Astrocyte of the cerebellum (primary cell): Measurements from ENCODE around the gene NYAP1.
"Not testable (repeated sequence)": the region's sequence is repeated elsewhere in the genome, so short reads cannot be mapped to it uniquely, and the experiment has no call there.

Source experiments
- DNase-seq: peaks from one replicate; pipeline ENCODE4 v3.0.0-alpha.2; 2011; ENCODE audit warnings: low read depth
- H3K4me3 ChIP-seq: 2 replicates; pipeline ENCODE4 v1.5.1; 2011; ENCODE audit warnings: mild to moderate bottlenecking, low read depth, low read length, moderate library complexity
- in situ Hi-C: cut with HindIII; loops from 2 replicates; pipeline ENCODE4 v1.10.0; 2017; ENCODE audit warnings: low sequenced_read_pairs
- TF ChIP-seq, protein P1 (sequence below): IDR thresholded peaks from 2 replicates; pipeline ENCODE4 v1.5.1; 2012; ENCODE audit warnings: low read length, low read depth, moderate library complexity, mild to moderate bottlenecking; ENCODE audit errors: missing control alignments

Gene NYAP1

DNA sequence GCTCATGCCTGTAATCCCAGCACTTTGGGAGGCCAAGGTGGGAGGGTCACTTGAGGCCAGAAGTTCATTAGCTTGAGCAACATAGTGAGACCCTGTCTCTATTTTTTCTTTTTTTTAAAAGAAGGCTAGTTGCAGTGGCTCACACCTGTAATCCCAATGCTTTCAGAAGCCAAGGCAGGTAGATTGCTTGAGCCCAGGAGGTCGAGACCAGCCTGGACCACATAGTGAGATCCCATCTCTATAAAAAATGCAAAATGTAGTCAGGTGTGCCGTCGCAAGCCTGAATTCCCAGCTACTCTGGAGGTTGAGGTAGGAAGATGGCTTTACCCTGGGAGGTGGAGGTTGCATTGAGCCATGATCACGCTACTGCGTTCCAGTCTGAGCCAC lies 7.5 kb downstream of the NYAP1 start:
- DNase-seq = no peak
- TF ChIP-seq, protein P1, sequence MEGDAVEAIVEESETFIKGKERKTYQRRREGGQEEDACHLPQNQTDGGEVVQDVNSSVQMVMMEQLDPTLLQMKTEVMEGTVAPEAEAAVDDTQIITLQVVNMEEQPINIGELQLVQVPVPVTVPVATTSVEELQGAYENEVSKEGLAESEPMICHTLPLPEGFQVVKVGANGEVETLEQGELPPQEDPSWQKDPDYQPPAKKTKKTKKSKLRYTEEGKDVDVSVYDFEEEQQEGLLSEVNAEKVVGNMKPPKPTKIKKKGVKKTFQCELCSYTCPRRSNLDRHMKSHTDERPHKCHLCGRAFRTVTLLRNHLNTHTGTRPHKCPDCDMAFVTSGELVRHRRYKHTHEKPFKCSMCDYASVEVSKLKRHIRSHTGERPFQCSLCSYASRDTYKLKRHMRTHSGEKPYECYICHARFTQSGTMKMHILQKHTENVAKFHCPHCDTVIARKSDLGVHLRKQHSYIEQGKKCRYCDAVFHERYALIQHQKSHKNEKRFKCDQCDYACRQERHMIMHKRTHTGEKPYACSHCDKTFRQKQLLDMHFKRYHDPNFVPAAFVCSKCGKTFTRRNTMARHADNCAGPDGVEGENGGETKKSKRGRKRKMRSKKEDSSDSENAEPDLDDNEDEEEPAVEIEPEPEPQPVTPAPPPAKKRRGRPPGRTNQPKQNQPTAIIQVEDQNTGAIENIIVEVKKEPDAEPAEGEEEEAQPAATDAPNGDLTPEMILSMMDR = no peak
- in situ Hi-C loops = no loop called here
- H3K4me3 ChIP-seq = no peak overlapping the region

DNA sequence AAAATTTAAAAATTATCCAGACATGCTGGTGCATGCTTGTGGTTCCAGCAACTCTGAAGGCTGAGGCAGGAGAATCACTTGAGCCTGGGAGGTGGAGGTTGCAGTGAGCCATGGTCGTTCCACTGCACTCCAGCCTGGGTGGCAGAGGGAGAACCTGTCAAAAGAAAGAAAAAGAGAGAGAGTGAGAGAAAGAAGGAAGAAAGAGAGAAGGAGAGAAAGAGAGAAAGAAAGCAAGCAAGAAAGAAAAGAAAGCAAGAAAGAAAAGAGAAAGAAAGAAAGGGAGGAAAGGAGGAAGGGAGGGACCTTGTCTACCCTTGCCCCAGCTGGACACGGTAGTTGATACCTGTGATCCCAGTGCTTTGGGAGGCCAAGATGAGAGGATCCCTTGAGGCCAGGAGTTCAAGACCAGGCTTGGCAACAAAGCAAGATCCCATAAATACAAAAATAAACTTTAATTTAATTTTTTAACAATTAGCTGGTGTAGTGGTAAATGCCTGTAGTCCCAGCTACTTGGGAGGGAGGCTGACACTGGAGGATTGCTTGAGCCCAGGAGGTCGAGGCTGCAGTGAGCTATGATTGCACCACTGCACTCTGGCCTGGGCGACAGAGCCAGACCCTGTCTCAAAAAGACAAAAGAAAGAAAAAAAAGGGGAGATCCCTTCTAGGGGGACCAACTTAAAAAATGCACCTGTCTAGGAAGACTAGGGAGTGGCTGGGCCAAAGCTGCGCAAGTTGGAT lies 9.2 kb downstream of the NYAP1 start:
- in situ Hi-C loops = no loop called here
- no peak overlapping the region for H3K4me3 ChIP-seq
- DNase-seq = no peak
- TF ChIP-seq, protein P1 = no peak

DNA sequence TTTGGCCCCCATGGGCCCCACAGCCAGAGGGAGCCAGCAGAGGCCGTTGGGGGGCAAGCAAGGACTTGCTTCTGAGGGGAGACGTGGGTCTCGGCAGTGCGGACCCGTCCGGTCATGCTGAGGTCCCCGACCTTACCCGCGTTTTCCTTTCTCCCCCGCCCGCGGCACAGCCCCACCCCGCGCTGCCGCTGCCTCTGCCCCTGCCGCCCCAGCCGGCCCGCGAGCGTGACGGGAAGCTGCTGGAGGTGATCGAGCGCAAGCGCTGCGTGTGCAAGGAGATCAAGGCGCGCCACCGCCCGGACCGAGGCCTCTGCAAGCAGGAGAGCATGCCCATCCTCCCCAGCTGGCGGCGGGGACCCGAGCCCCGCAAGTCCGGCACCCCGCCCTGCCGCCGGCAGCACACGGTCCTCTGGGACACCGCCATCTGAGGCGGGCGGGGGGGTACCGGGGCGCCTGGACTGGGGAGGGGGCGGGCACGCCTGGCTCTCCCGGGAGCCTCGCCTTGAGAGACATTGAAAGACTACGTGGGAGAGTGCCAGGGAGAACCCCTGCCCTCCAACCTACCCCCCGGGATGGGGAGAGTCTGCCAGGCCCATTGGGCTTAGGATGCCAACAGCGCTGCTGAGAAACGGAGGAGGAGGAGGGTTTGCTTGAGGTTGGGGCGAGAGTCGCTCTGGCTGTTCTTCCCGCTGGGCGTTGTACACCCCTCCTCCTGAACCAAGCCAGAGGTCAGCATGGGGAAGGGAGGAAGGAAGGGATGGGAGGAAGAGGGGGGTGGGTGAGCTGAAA lies 9.9 kb downstream of the NYAP1 start:
- TF ChIP-seq, protein P1 = no peak
- DNase-seq = no peak
- peak overlapping the region; percentile 7 for H3K4me3 ChIP-seq
- in situ Hi-C loops = no loop called here

DNA sequence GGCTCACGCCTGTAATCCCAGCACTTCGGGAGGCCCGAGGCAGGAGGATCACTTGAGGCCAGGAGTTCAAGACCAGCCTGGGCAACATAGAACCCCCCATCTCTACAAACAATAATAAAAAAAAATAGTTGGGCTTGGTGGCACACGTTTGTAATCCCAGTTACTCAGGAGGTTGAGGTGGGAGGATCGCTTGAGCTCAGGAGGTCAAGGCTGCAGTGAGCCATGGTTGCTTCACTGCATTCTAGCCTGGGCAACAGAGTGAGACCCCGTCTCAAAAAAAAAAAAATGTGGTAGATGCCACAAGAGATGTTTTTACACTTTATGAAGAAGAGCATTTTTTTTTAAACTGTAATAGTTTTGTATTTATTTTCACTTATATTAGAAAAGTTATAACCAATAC lies 12.8 kb downstream of the NYAP1 start:
- TF ChIP-seq, protein P1 = no peak
- DNase-seq = no peak
- H3K4me3 ChIP-seq = no peak overlapping the region
- in situ Hi-C loops = no loop called here

DNA sequence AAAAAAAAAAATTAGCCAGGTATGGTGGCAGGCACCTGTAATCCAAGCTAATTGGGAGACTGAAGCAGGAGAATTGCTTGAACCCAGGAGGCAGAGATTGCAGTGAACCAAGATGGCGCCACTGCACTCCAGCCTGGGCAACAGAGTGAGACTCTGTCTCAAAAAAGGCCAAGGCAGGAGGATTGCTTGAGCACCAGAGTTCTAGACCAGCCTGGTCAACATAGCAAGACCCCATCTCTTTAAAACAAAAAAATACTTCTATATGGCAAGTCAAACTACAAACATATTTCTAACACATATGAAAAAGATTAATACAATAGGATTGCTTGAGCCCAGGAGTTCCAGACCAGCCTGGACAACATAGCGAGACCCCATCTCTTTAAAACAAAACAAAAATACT lies 17.0 kb downstream of the NYAP1 start:
- in situ Hi-C loops, H3K4me3 ChIP-seq, DNase-seq: not testable (repeated sequence)

DNA sequence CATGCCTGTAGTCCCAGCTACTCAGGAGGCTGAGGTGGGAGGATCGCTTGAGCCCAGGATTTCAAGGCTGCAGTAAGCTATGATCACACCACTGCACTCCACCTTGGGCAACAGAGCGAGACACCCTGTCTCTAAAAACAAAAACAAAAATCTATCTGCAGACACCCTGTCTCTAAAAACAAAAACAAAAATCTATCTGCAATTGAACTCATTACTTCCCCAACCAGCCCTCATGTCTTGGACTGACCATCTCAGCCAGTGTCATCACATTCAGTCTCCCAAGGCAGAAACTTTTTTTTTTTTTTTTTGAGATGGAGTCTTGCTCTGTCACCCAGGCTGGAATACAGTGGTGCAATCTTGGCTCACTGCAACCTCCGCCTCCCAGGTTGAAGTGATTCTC lies 20.3 kb downstream of the NYAP1 start:
- H3K4me3 ChIP-seq, in situ Hi-C loops, DNase-seq: not testable (repeated sequence)

DNA sequence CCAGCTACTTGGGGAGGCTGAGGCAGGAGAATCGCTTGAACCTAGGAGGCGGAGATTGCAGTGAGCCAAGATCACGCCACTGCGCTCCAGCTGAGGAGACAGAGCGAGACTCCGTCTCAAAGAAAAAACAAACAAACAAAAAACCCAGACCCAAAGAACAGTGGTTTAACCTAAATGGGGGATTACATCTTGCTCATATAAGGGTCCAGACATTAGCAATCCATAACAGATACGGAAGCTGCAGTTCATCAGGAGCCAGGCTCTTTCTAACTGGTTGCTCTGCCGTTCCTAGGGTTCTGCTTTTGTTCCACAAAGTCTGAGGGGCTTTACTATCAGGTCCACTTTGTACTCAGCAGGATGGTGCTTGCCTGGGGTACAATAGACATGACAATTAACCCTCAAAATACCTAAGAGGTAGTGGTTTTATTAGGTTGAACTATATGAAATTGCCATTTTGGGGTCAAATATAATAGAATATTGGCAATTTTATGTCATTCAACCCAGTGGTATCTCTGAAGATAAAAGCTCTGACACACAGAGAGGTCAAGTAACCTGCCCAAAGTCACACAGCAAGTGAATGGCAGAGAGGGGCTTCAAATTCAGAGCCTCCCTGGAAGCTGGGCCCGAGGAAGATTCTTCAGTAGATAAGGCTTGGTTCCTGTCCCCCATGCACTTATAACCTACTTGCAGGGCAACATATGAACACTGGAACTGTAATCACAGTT lies 21.3 kb downstream of the NYAP1 start:
- TF ChIP-seq, protein P1 = no peak
- no peak overlapping the region for H3K4me3 ChIP-seq
- DNase-seq = no peak
- in situ Hi-C loops = no loop called here
